GM12878 (cell line): ENCODE data around the gene TNFSF13. TPM values are rescaled to one million over a fixed set of nuclear protein-coding genes. Genes with fewer than 3 reads are reported as not detected.

Experiments
- BRCA1 ChIP-seq: IDR thresholded peaks from 2 replicates; pipeline ENCODE4 v1.6.1; 2011; ENCODE audit warnings: low read depth, low read length, improper control_type of control experiment
- DPF2 ChIP-seq: fragments of 450-650 bp; IDR thresholded peaks from 2 replicates; pipeline ENCODE4 v1.6.1; 2017; ENCODE audit warnings: mild to moderate bottlenecking
- ESRRA ChIP-seq: IDR thresholded peaks from 2 replicates; pipeline ENCODE4 v1.6.1; 2012; ENCODE audit warnings: mild to moderate bottlenecking, low read length, improper control_type of control experiment
- IRF5 ChIP-seq: fragments of 450-650 bp; IDR thresholded peaks from 2 replicates; pipeline ENCODE4 v1.6.1; 2017; ENCODE audit warnings: borderline replicate concordance
- RAD21 ChIP-seq: IDR thresholded peaks from 2 replicates; pipeline ENCODE4 v1.6.1; 2011; ENCODE audit warnings: mild to moderate bottlenecking, low read depth, low read length, moderate library complexity; ENCODE audit not compliant: insufficient read depth
- RELB ChIP-seq: fragments of 450-650 bp; IDR thresholded peaks from 2 replicates; pipeline ENCODE4 v1.6.1; 2017; ENCODE audit warnings: low read depth, mild to moderate bottlenecking, moderate library complexity
- REST ChIP-seq: IDR thresholded peaks from 2 replicates; pipeline ENCODE4 v1.6.1; 2012; ENCODE audit warnings: mild to moderate bottlenecking, low read depth, low read length
- SKIL ChIP-seq: fragments of 450-650 bp; IDR thresholded peaks from 2 replicates; pipeline ENCODE4 v1.6.1; 2017; ENCODE audit warnings: mild to moderate bottlenecking, low read depth, inconsistent platforms; ENCODE audit not compliant: poor library complexity, severe bottlenecking
- TAF1 ChIP-seq: IDR thresholded peaks from 2 replicates; pipeline ENCODE4 v1.6.1; 2011; ENCODE audit warnings: mild to moderate bottlenecking, low read depth, low read length, borderline replicate concordance
- ZBTB11 ChIP-seq: fragments of 450-650 bp; formaldehyde crosslinking; IDR thresholded peaks from 2 replicates; pipeline ENCODE4 v1.5.0; 2022; ENCODE audit warnings: mild to moderate bottlenecking, missing genetic modification characterization
- ZBTB40 ChIP-seq: fragments of 450-650 bp; IDR thresholded peaks from 2 replicates; pipeline ENCODE4 v1.6.1; 2016; ENCODE audit warnings: mild to moderate bottlenecking, moderate library complexity, borderline replicate concordance
- polyA plus RNA-seq, 11 experiments: library from polyadenylated mRNA; depleted of rRNA in 4 of 11; unstranded in 6 of 11; stranded (reverse) in 5 of 11; fragments of >200 nt; fragmentation: Nextera tagmentation in 4 of 11; fragmentation: Illumina TruSeq in 1 of 11; extraction: Ambion mirVana in 4 of 11; extraction: Trizol in 1 of 11; gene quantifications; 1 replicate in 1 of 11; 2 replicates in 10 of 11; pipeline versions ENCODE4 v1.2.1 to v1.2.3, GENCODE V29; 2011 to 2016; ENCODE audit warnings: inconsistent platforms in 2 of 11, missing spikeins in 2 of 11, low read depth in 1 of 11
- total RNA-seq, 4 experiments: library from RNA; depleted of rRNA in 3 of 4; stranded (reverse); fragments of >200 nt in 3 of 4; fragmentation: Illumina TruSeq in 1 of 4; extraction: Trizol in 1 of 4; gene quantifications; 2 replicates each; pipeline versions ENCODE4 v1.2.1 to v1.2.3, GENCODE V29; 2013 to 2021

TNFSF13 gene
- total and polyA plus RNA-seq, 10 of the 15 experiments (the other 5 are each of a cell fraction or from before 2014, with no cell fraction given): 0.56 to 14.6 (median 9.7) TPM

GRCh38 chr17:7572588-7573323 lies 14.2 kb downstream of the TNFSF13 start (continued):
- TF ChIP-seq RAD21: no peak
- no peak for TF ChIP-seq RELB
- TF ChIP-seq SKIL: peak; percentile 68
- TF ChIP-seq DPF2: peak; percentile 100
- TF ChIP-seq REST: 0 out of 2 replicates have a peak, but pooled peaks have one; percentile 43
- no peak for TF ChIP-seq ESRRA
- no peak for TF ChIP-seq IRF5
- peak; percentile 47; the same call in 1 of the 2 replicates for TF ChIP-seq ZBTB11 (CRISPR knock-in tag)
- peak; percentile 89 for TF ChIP-seq TAF1
- TF ChIP-seq BRCA1: no peak
- peak; percentile 96 for TF ChIP-seq ZBTB40
